Measurements from ENCODE around the gene PID1.

DNA sequence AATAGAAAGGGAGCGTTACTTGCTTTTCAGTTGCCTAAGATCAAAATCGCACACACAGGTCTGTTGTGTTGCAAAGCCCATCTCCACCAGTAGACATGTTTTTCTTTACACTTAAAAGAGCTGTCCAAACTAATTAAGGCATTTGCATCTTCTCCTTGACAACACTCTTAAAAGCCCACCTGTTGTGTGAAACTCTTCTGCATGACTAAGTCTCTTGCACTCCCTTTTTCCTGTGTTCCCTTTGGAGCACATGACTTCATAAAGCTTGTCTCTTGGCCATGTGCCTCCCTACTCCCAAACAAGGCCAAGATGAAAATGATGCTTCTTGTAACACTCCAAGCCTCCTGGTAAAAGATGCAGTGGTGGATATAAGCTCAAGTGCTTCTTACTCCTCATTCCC is 26.1 kb downstream of the PID1 start:
- TF ChIP-seq, protein P1, sequence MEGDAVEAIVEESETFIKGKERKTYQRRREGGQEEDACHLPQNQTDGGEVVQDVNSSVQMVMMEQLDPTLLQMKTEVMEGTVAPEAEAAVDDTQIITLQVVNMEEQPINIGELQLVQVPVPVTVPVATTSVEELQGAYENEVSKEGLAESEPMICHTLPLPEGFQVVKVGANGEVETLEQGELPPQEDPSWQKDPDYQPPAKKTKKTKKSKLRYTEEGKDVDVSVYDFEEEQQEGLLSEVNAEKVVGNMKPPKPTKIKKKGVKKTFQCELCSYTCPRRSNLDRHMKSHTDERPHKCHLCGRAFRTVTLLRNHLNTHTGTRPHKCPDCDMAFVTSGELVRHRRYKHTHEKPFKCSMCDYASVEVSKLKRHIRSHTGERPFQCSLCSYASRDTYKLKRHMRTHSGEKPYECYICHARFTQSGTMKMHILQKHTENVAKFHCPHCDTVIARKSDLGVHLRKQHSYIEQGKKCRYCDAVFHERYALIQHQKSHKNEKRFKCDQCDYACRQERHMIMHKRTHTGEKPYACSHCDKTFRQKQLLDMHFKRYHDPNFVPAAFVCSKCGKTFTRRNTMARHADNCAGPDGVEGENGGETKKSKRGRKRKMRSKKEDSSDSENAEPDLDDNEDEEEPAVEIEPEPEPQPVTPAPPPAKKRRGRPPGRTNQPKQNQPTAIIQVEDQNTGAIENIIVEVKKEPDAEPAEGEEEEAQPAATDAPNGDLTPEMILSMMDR (IDR thresholded peaks at IDR 0.05): no peak
- no peak for TF ChIP-seq POLR2A (IDR thresholded peaks at IDR 0.05)
